H9 (cell line): Measurements from ENCODE around the gene PAXX. TPM values are rescaled to one million over a fixed set of nuclear protein-coding genes. Genes with fewer than 3 reads are reported as not detected.

ENCODE experiments used
- DNase-seq: peaks from one replicate; pipeline ENCODE4 v3.0.0-alpha.2; 2017
- H2AFZ ChIP-seq: one replicate; pipeline ENCODE4 v1.6.1; 2013; ENCODE audit warnings: mild to moderate bottlenecking, low read length, control low read depth, moderate library complexity
- H2AK5ac ChIP-seq: 2 replicates; pipeline ENCODE4 v1.6.1; 2013; ENCODE audit warnings: low read length, control low read depth, mixed read lengths; ENCODE audit not compliant: insufficient read length
- H2BK120ac ChIP-seq: one replicate; pipeline ENCODE4 v1.6.1; 2013; ENCODE audit warnings: low read depth, mild to moderate bottlenecking, low read length, control low read depth, inconsistent platforms; ENCODE audit not compliant: poor library complexity, severe bottlenecking
- H2BK12ac ChIP-seq: 2 replicates; pipeline ENCODE4 v1.6.1; 2013; ENCODE audit warnings: low read length, control low read depth, mixed read lengths, low read depth; ENCODE audit not compliant: insufficient read length
- H2BK15ac ChIP-seq: 2 replicates; pipeline ENCODE4 v1.6.1; 2013; ENCODE audit warnings: low read depth, low read length, control low read depth
- H2BK20ac ChIP-seq: one replicate; pipeline ENCODE4 v1.6.1; 2013; ENCODE audit warnings: low read depth, mild to moderate bottlenecking, low read length, control low read depth, inconsistent platforms; ENCODE audit not compliant: poor library complexity, severe bottlenecking
- H2BK5ac ChIP-seq: 2 replicates; pipeline ENCODE4 v1.6.1; 2013; ENCODE audit warnings: low read length, control low read depth, mixed read lengths; ENCODE audit not compliant: insufficient read length
- H3K14ac ChIP-seq: 2 replicates; pipeline ENCODE4 v1.6.1; 2013; ENCODE audit warnings: low read length, control low read depth; ENCODE audit not compliant: insufficient read depth
- H3K18ac ChIP-seq: 2 replicates; pipeline ENCODE4 v1.6.1; 2013; ENCODE audit warnings: low read depth, mild to moderate bottlenecking, mixed read lengths, low read length, control low read depth; ENCODE audit not compliant: insufficient read length
- H3K23ac ChIP-seq: 2 replicates; pipeline ENCODE4 v1.6.1; 2013; ENCODE audit warnings: low read length, control low read depth, mixed read lengths, low read depth; ENCODE audit not compliant: insufficient read length
- H3K23me2 ChIP-seq: 2 replicates; pipeline ENCODE4 v1.6.1; 2013; ENCODE audit warnings: low read depth, mild to moderate bottlenecking, mixed read lengths, low read length, control low read depth; ENCODE audit not compliant: insufficient read length, poor library complexity, severe bottlenecking
- H3K27ac ChIP-seq: 2 replicates; pipeline ENCODE4 v1.5.1; 2013; ENCODE audit warnings: low read length, control low read depth, mixed read lengths, low read depth; ENCODE audit not compliant: insufficient read length
- H3K27me3 ChIP-seq: 2 replicates; pipeline ENCODE4 v1.6.1; 2013; ENCODE audit warnings: low read length, control low read depth, inconsistent platforms; ENCODE audit not compliant: insufficient read depth
- H3K4ac ChIP-seq: 2 replicates; pipeline ENCODE4 v1.6.1; 2013; ENCODE audit warnings: low read depth, mild to moderate bottlenecking, control low read depth, inconsistent platforms, low read length, moderate library complexity
- H3K4me1 ChIP-seq: 2 replicates; pipeline ENCODE4 v1.6.1; 2013; ENCODE audit warnings: low read length, control low read depth, inconsistent platforms; ENCODE audit not compliant: insufficient read depth
- H3K4me2 ChIP-seq: 2 replicates; pipeline ENCODE4 v1.6.1; 2013; ENCODE audit warnings: low read length, control low read depth, mixed read lengths; ENCODE audit not compliant: insufficient read length, insufficient read depth
- H3K56ac ChIP-seq: 2 replicates; pipeline ENCODE4 v1.6.1; 2013; ENCODE audit warnings: low read depth, mild to moderate bottlenecking, mixed read lengths, low read length, control low read depth; ENCODE audit not compliant: insufficient read length
- H3K79me1 ChIP-seq: 2 replicates; pipeline ENCODE4 v1.6.1; 2013; ENCODE audit warnings: low read depth, mild to moderate bottlenecking, moderate library complexity, low read length, control low read depth, inconsistent platforms; ENCODE audit not compliant: insufficient read depth, poor library complexity, severe bottlenecking
- H3K79me2 ChIP-seq: 2 replicates; pipeline ENCODE4 v1.6.1; 2013; ENCODE audit warnings: low read length, control low read depth, inconsistent platforms; ENCODE audit not compliant: insufficient read depth
- H3K9ac ChIP-seq: 2 replicates; pipeline ENCODE4 v1.6.1; 2013; ENCODE audit warnings: low read length, control low read depth, mixed read lengths; ENCODE audit not compliant: insufficient read length; ENCODE audit errors: extremely low read depth
- H3K9me3 ChIP-seq: one replicate; pipeline ENCODE4 v1.6.1; 2013; ENCODE audit warnings: low read depth, low read length, inconsistent platforms; ENCODE audit not compliant: control insufficient read depth
- H3T11ph ChIP-seq: one replicate; pipeline ENCODE4 v1.6.1; 2013; ENCODE audit warnings: mild to moderate bottlenecking, low read length, control low read depth, inconsistent platforms
- H4K20me1 ChIP-seq: one replicate; pipeline ENCODE4 v1.6.1; 2013; ENCODE audit not compliant: control insufficient read depth, insufficient read length, insufficient read depth
- H4K5ac ChIP-seq: 2 replicates; pipeline ENCODE4 v1.6.1; 2013; ENCODE audit warnings: low read depth, mild to moderate bottlenecking, mixed read lengths, low read length, control low read depth; ENCODE audit not compliant: insufficient read length
- H4K8ac ChIP-seq: replicated peaks from 2 replicates; pipeline ENCODE4 v1.6.1; 2013; ENCODE audit warnings: low read length, control low read depth, mixed read lengths, low read depth; ENCODE audit not compliant: insufficient read length
- H4K91ac ChIP-seq: 2 replicates; pipeline ENCODE4 v1.6.1; 2013; ENCODE audit warnings: low read depth, mild to moderate bottlenecking, moderate library complexity, mixed read lengths, low read length, control low read depth; ENCODE audit not compliant: insufficient read length
- H3K27ac Mint-ChIP-seq, 3 experiments: 2 replicates in 2 of 3; 3 replicates in 1 of 3; pipeline ENCODE4 v1.8.0; 2020 to 2021; ENCODE audit warnings: mixed read lengths in 3 of 3, mild to moderate bottlenecking in 1 of 3, moderate library complexity in 1 of 3
- H3K27me3 Mint-ChIP-seq: 2 replicates; pipeline ENCODE4 v1.8.0; 2021; ENCODE audit warnings: low read depth, mild to moderate bottlenecking, moderate library complexity, mixed read lengths
- H3K36me3 Mint-ChIP-seq, 3 experiments: 2 replicates in 2 of 3; 3 replicates in 1 of 3; pipeline ENCODE4 v1.8.0; 2020 to 2021; ENCODE audit warnings: low read depth in 3 of 3, mixed read lengths in 3 of 3; ENCODE audit not compliant: insufficient read depth in 1 of 3
- H3K4me1 Mint-ChIP-seq, 2 experiments: 2 replicates each; pipeline ENCODE4 v1.8.0; 2020; ENCODE audit warnings: mixed read lengths in 2 of 2
- H3K4me3 Mint-ChIP-seq, 2 experiments: 2 replicates in 1 of 2; 3 replicates in 1 of 2; pipeline ENCODE4 v1.8.0; 2020 to 2021; ENCODE audit warnings: mild to moderate bottlenecking in 2 of 2, mixed read lengths in 2 of 2, moderate library complexity in 1 of 2
- H3K9me3 Mint-ChIP-seq, 2 experiments: 2 replicates in 1 of 2; 3 replicates in 1 of 2; pipeline ENCODE4 v1.8.0; 2020; ENCODE audit warnings: mild to moderate bottlenecking in 2 of 2, mixed read lengths in 2 of 2, moderate library complexity in 1 of 2
- WGBS: extraction: QIAGEN DNeasy Blood & Tissue Kit; methylation state at CpG from one replicate; pipeline ENCODE4 v1.1.7; 2013; ENCODE audit warnings: missing lambda C conversion rate, low lambda C conversion rate, mixed read lengths; ENCODE audit not compliant: insufficient read length; ENCODE audit errors: extremely low coverage; 5-methylcytosine and 5-hydroxymethylcytosine counted together
- total RNA-seq: library from RNA; stranded (reverse); gene quantifications from 2 replicates; pipeline ENCODE4 v1.2.1, GENCODE V29; 2021
- TF ChIP-seq, protein P1 (sequence below): fragments of 200-600 bp; sonication (generic); conservative IDR thresholded peaks from 3 replicates; pipeline ENCODE4 v1.8.0; 2021; ENCODE audit warnings: antibody characterized with exemption, mild to moderate bottlenecking

The PAXX gene
- total RNA-seq, 1 experiment from 2014 or later, result 51.2 TPM

DNA sequence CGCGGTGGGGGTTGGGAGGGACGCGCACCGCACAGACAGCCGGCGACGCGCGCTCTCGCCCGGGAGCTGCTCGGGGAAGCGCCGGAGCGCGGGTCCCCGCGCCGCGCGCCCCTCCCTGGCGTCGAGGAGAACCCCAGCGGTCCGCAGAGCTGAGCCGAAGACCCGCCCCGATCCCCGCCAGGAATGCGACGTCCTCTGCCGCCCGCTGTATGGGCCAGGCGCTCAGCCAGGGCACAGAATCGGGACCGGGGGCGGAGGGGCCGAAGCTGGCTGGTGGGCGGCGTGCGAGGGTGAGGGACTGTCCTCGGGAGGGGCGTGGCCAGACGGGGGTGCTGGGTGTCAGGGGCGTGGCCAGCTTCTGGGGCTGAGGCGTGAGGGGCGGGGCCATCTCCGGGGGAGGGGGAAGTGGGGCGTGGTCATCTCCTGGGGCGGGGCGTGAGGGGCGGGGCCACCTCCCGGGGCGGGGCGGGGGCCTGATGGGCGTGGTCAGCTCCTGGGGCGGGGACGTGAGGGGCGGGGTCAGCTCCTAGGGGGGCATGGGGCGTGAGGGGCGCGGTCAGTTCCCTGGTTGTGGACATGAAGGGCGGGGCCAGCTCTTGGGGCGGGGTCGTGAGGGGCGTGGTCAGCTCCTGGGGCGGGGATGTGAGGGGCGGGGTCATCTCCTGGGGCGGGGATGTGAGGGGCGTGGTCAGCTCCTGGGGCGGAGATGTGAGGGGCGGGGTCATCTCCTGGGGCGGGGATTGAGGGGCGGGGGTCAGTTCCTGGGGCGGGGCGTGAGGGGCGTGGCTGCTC lies 14.0 kb upstream of the PAXX start:
- Histone ChIP-seq H2AK5ac (no peak overlapping the region), H4K8ac (no peak overlapping the region), H3K27ac (no peak overlapping the region), H3K56ac (no peak overlapping the region), H3K27me3 (no peaks in the 10 kb centered on the region), H2BK5ac (no peak overlapping the region), H2BK12ac (no peak overlapping the region), H2BK120ac (no peak overlapping the region), H3K79me1 (no peaks in the 10 kb centered on the region), H3K18ac (peak overlapping the region; percentile 65), H3K4me2 (peak overlapping the region; percentile 59), H2BK15ac (no peak overlapping the region), H2AFZ (no peak overlapping the region), H3K4me1 (no peaks in the 10 kb centered on the region; the same call in 1 of the 2 replicates), H3K23me2 (peaks cover 9% of the 10 kb centered on the region), H3K9me3 (no peaks in the 10 kb centered on the region), H3K79me2 (no peaks in the 10 kb centered on the region), H4K20me1 (no peaks in the 10 kb centered on the region), H4K91ac (no peak overlapping the region), H3K4ac (no peak overlapping the region), H3T11ph (no peak overlapping the region), H3K9ac (no peak overlapping the region), H4K5ac (no peak overlapping the region), H3K14ac (peak overlapping the region; percentile 41; the same call in 1 of the 2 replicates), H2BK20ac (no peak overlapping the region), H3K23ac (no peak overlapping the region)
- H3K4me1 Mint-ChIP-seq, result peaks cover 2 to 16% of the 10 kb centered on the region in 2 experiments
- DNase-seq, result peak; percentile 94
- TF ChIP-seq, protein P1, sequence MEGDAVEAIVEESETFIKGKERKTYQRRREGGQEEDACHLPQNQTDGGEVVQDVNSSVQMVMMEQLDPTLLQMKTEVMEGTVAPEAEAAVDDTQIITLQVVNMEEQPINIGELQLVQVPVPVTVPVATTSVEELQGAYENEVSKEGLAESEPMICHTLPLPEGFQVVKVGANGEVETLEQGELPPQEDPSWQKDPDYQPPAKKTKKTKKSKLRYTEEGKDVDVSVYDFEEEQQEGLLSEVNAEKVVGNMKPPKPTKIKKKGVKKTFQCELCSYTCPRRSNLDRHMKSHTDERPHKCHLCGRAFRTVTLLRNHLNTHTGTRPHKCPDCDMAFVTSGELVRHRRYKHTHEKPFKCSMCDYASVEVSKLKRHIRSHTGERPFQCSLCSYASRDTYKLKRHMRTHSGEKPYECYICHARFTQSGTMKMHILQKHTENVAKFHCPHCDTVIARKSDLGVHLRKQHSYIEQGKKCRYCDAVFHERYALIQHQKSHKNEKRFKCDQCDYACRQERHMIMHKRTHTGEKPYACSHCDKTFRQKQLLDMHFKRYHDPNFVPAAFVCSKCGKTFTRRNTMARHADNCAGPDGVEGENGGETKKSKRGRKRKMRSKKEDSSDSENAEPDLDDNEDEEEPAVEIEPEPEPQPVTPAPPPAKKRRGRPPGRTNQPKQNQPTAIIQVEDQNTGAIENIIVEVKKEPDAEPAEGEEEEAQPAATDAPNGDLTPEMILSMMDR, result no peak
- H3K27ac Mint-ChIP-seq, result no peak overlapping the region
- H3K9me3 Mint-ChIP-seq, result no peaks in the 10 kb centered on the region
- WGBS, result no CpG with 5 or more reads among the region's 78 CpGs
- peaks cover 7% of the 10 kb centered on the region for H3K27me3 Mint-ChIP-seq
- peak overlapping the region; percentile 54 to 78 for H3K4me3 Mint-ChIP-seq
- peaks cover 0 to 3% (median 0%) of the 10 kb centered on the region in 3 experiments; a peak in 1 of 7 replicates for H3K36me3 Mint-ChIP-seq
